Measurements from ENCODE around the gene ARL8A. TPM values are rescaled to one million over a fixed set of nuclear protein-coding genes. Genes with fewer than 3 reads are reported as not detected.

The ARL8A gene
- total and polyA plus RNA-seq, 4 donors: 8.4 to 25.7 (median 20.2) TPM

GRCh38 chr1:202165267-202165941 lies 20.9 kb upstream of the ARL8A start:
- DNase-seq (ENCODE audit: low spot score): no peak
- WGBS: 92% methylated on average over 20 of the region's 20 CpGs
- Histone ChIP-seq H3K36me3 (ENCODE audit: control insufficient read depth in 4 of 4, insufficient read depth in 3 of 4, low read depth in 1 of 4, low read length in 3 of 4) (no peaks in the 10 kb centered on the region), H3K27me3 (ENCODE audit: control insufficient read depth in 4 of 4, insufficient read depth in 4 of 4, low read length in 3 of 4) (no peaks in the 10 kb centered on the region), H3K9ac (ENCODE audit: low read depth in 1 of 2, low read length in 2 of 2) (no peak overlapping the region), H3K9me3 (ENCODE audit: control insufficient read depth in 4 of 4, low read length in 3 of 4) (no peaks in the 10 kb centered on the region), H3K4me3 (ENCODE audit: low read depth in 1 of 3, low read length in 3 of 3) (no peak overlapping the region), H3K27ac (ENCODE audit: low read depth in 1 of 2, low read length in 2 of 2) (no peak overlapping the region), H3K4me1 (ENCODE audit: control insufficient read depth in 4 of 4, insufficient read depth in 4 of 4, low read length in 3 of 4) (peaks cover 0 to 3% (median under 1%) of the 10 kb centered on the region in 4 donors)
- TF ChIP-seq GABPA (IDR thresholded peaks at IDR 0.05 in 1 of 2, conservative IDR thresholded peaks at IDR 0.05 in 1 of 2): no peak
- no peak for TF ChIP-seq SP1 (IDR thresholded peaks at IDR 0.05)
- TF ChIP-seq HNF4G (IDR thresholded peaks at IDR 0.05): no peak
- no peak for TF ChIP-seq HNF4A (conservative IDR thresholded peaks at IDR 0.05)
- TF ChIP-seq TAF1 (conservative IDR thresholded peaks at IDR 0.05): no peak
- TF ChIP-seq RAD21 (IDR thresholded peaks at IDR 0.05): no peak
- no peak for TF ChIP-seq MAX (IDR thresholded peaks at IDR 0.05)
- no peak for TF ChIP-seq JUND (IDR thresholded peaks at IDR 0.05)
- TF ChIP-seq YY1 (IDR thresholded peaks at IDR 0.05): no peak

GRCh38 chr1:202164271-202165037 lies 19.9 kb upstream of the ARL8A start:
- H3K4me1 ChIP-seq (ENCODE audit: control insufficient read depth in 4 of 4, insufficient read depth in 4 of 4, low read length in 3 of 4): peaks cover 0 to 3% (median under 1%) of the 10 kb centered on the region in 4 donors
- no peak for TF ChIP-seq ZBTB33 (IDR thresholded peaks at IDR 0.05)
- TF ChIP-seq REST (IDR thresholded peaks at IDR 0.05): no peak
- no peak for TF ChIP-seq GABPA (IDR thresholded peaks at IDR 0.05 in 1 of 2, conservative IDR thresholded peaks at IDR 0.05 in 1 of 2)
- TF ChIP-seq NR2F2 (IDR thresholded peaks at IDR 0.05): no peak
- TF ChIP-seq MAX (IDR thresholded peaks at IDR 0.05): no peak
- TF ChIP-seq TAF1 (conservative IDR thresholded peaks at IDR 0.05): no peak
- TF ChIP-seq ATF3 (IDR thresholded peaks at IDR 0.05): no peak
- TF ChIP-seq CTCF (IDR thresholded peaks at IDR 0.05; ENCODE audit: low read depth, low read length, missing input control): no peak
- 76% methylated on average over 11 of the region's 11 CpGs for WGBS
- H3K27ac ChIP-seq (ENCODE audit: low read depth in 1 of 2, low read length in 2 of 2): no peak overlapping the region
- H3K9ac ChIP-seq (ENCODE audit: low read depth in 1 of 2, low read length in 2 of 2): no peak overlapping the region
- no peaks in the 10 kb centered on the region for H3K36me3 ChIP-seq (ENCODE audit: control insufficient read depth in 4 of 4, insufficient read depth in 3 of 4, low read depth in 1 of 4, low read length in 3 of 4)
- no peaks in the 10 kb centered on the region for H3K9me3 ChIP-seq (ENCODE audit: control insufficient read depth in 4 of 4, low read length in 3 of 4)
- H3K4me3 ChIP-seq (ENCODE audit: low read depth in 1 of 3, low read length in 3 of 3): no peak overlapping the region
- no peak for DNase-seq (ENCODE audit: low spot score)
- H3K27me3 ChIP-seq (ENCODE audit: control insufficient read depth in 4 of 4, insufficient read depth in 4 of 4, low read length in 3 of 4): no peaks in the 10 kb centered on the region
